CD8-positive, alpha-beta memory T cell (primary cell): Measurements from ENCODE around the gene KBTBD4. TPM values are rescaled to one million over a fixed set of nuclear protein-coding genes. Genes with fewer than 3 reads are reported as not detected.
A peak's percentile ranks its signal among the peaks of the same experiment; 100 is the strongest.

ENCODE experiments used
- CTCF ChIA-PET: fragments of 350-600 bp; sonication (Branson Sonifier 250); formaldehyde crosslinking; loops from one replicate; lab custom pipeline; 2021; ENCODE audit warnings: antibody characterized with exemption; lab: Charles Lee
- POLR2A ChIA-PET: fragments of 350-600 bp; sonication (Branson Sonifier 250); formaldehyde crosslinking; loops from one replicate; lab custom pipeline; 2021; ENCODE audit warnings: antibody characterized with exemption; lab: Charles Lee
- DNase-seq, 5 donors: peaks; one replicate each; pipeline versions ENCODE4 v3.0.0 to v3.0.0-alpha.2; 2020 to 2022; ENCODE audit warnings: mixed read lengths in 1 of 5
- H3K27ac ChIP-seq: one replicate; pipeline ENCODE4 v1.7.0; 2013; ENCODE audit warnings: low read depth, mild to moderate bottlenecking, low read length, moderate library complexity
- H3K27me3 ChIP-seq: 2 replicates; pipeline ENCODE4 v1.7.0; 2013; ENCODE audit warnings: low read length, mild to moderate bottlenecking; ENCODE audit not compliant: insufficient read depth, poor library complexity, severe bottlenecking
- H3K36me3 ChIP-seq: 2 replicates; pipeline ENCODE4 v1.7.0; 2013; ENCODE audit warnings: mild to moderate bottlenecking, low read length, moderate library complexity; ENCODE audit not compliant: insufficient read depth
- H3K4me1 ChIP-seq: 2 replicates; pipeline ENCODE4 v1.7.0; 2013; ENCODE audit warnings: mild to moderate bottlenecking, low read length, moderate library complexity; ENCODE audit not compliant: insufficient read depth
- H3K4me3 ChIP-seq: 2 replicates; pipeline ENCODE4 v1.7.0; 2013; ENCODE audit warnings: mild to moderate bottlenecking, low read length
- H3K9me3 ChIP-seq: 2 replicates; pipeline ENCODE4 v1.7.0; 2013; ENCODE audit warnings: mild to moderate bottlenecking, low read length
- H3K27ac Mint-ChIP-seq, 8 donors: one replicate each; pipeline ENCODE4 v1.8.0; 2020 to 2021; ENCODE audit warnings: mixed read lengths in 8 of 8, mild to moderate bottlenecking in 6 of 8, inconsistent platforms in 3 of 8, moderate library complexity in 3 of 8
- H3K27me3 Mint-ChIP-seq, 2 donors: one replicate each; pipeline ENCODE4 v1.8.0; 2020 to 2021; ENCODE audit warnings: mixed read lengths in 2 of 2, mild to moderate bottlenecking in 1 of 2, moderate library complexity in 1 of 2
- H3K36me3 Mint-ChIP-seq, 3 donors: one replicate each; pipeline ENCODE4 v1.8.0; 2020 to 2021; ENCODE audit warnings: mixed read lengths in 3 of 3, inconsistent platforms in 1 of 3, mild to moderate bottlenecking in 1 of 3
- H3K4me1 Mint-ChIP-seq, 3 donors: one replicate each; pipeline ENCODE4 v1.8.0; 2020 to 2021; ENCODE audit warnings: mixed read lengths in 3 of 3, inconsistent platforms in 1 of 3, mild to moderate bottlenecking in 1 of 3
- H3K4me3 Mint-ChIP-seq, 7 donors: one replicate each; pipeline ENCODE4 v1.8.0; 2020 to 2021; ENCODE audit warnings: mixed read lengths in 7 of 7, mild to moderate bottlenecking in 6 of 7, moderate library complexity in 4 of 7, inconsistent platforms in 2 of 7
- H3K9me3 Mint-ChIP-seq, 5 donors: one replicate each; pipeline ENCODE4 v1.8.0; 2020 to 2022; ENCODE audit warnings: mixed read lengths in 5 of 5, mild to moderate bottlenecking in 3 of 5, moderate library complexity in 2 of 5, inconsistent platforms in 1 of 5
- polyA plus RNA-seq: library from polyadenylated mRNA; unstranded; fragments of 300-500 nt; fragmentation: Illumina TruSeq; gene quantifications from one replicate; pipeline ENCODE4 v1.2.3, GENCODE V29; 2021
- total RNA-seq, 2 experiments: library from RNA; stranded (reverse); gene quantifications; one replicate each; pipeline ENCODE4 v1.2.3, GENCODE V29; 2021

Gene KBTBD4
- total and polyA plus RNA-seq, 3 experiments from 2014 or later: 24.8 to 46.5 (median 26.4) TPM

DNA sequence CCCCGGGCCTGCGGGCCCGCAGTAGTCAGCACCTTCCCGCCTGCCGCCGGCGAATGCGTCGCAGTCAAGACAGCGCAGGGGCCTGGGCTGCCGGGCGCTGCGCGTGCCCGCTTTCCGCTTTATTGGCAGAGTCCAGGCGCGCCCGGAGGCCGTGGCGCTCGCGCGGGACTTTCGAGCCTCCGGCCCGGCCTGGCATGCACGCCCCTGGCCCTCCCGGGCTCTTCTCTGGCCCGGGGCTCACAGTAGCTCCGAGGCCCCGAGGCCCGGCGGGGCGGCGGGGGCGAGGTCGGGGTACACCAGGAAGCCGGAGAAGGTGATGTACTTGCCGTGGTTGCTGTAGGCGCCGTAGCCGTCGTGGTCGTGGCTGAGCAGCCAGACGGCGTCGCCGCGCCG is 10.8 kb upstream of the KBTBD4 start:
- DNase-seq: no peak
- H3K36me3 Mint-ChIP-seq: peaks cover 0 to 8% (median 2%) of the 10 kb centered on the region in 3 donors
- H3K27me3 ChIP-seq: peaks cover 18% of the 10 kb centered on the region
- no peaks in the 10 kb centered on the region for H3K4me1 ChIP-seq
- no peak overlapping the region for H3K4me3 Mint-ChIP-seq
- H3K4me3 ChIP-seq: no peak overlapping the region
- no peak overlapping the region for H3K27ac ChIP-seq
- H3K9me3 ChIP-seq: no peaks in the 10 kb centered on the region
- peaks cover 0 to 14% (median 2%) of the 10 kb centered on the region in 3 donors for H3K4me1 Mint-ChIP-seq
- no peak overlapping the region for H3K27ac Mint-ChIP-seq
- no peaks in the 10 kb centered on the region for H3K9me3 Mint-ChIP-seq
- H3K27me3 Mint-ChIP-seq: peaks cover 20 to 21% of the 10 kb centered on the region in 2 donors
- ChIA-PET POLR2A (no interaction called here), CTCF (no interaction called here)
- no peaks in the 10 kb centered on the region for H3K36me3 ChIP-seq

DNA sequence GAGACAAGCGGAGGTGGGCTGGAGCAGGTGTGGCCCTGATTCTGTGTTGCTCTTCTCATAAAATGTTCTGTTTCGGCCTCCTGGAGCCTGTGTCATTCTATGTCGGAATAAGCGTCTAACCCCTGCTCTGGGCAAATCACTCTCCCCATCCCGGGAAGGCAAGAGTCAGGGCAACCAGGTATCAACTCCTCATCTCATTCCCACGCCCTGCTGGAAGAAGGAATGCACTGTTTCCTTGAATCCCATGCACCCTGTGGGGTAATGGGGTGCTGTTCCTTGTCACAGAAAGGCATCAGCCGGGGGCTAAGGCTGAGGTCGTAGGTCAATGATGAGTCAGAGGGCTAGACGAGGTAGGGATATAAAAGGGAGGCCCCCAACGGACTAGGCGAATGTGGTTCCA is 10.3 kb upstream of the KBTBD4 start:
- Histone ChIP-seq H3K36me3 (peaks cover under 1% of the 10 kb centered on the region), H3K27ac (no peak overlapping the region), H3K4me3 (no peak overlapping the region), H3K27me3 (peaks cover 14% of the 10 kb centered on the region), H3K4me1 (no peaks in the 10 kb centered on the region), H3K9me3 (no peaks in the 10 kb centered on the region)
- CTCF ChIA-PET: no interaction called here
- POLR2A ChIA-PET: no interaction called here
- H3K4me1 Mint-ChIP-seq: peaks cover 0 to 11% (median 2%) of the 10 kb centered on the region in 3 donors
- H3K36me3 Mint-ChIP-seq: peaks cover 4 to 13% (median 4%) of the 10 kb centered on the region in 3 donors
- H3K4me3 Mint-ChIP-seq: no peak overlapping the region
- no peak overlapping the region for H3K27ac Mint-ChIP-seq
- DNase-seq: no peak
- H3K27me3 Mint-ChIP-seq: peaks cover 17 to 18% of the 10 kb centered on the region in 2 donors
- H3K9me3 Mint-ChIP-seq: no peaks in the 10 kb centered on the region

DNA sequence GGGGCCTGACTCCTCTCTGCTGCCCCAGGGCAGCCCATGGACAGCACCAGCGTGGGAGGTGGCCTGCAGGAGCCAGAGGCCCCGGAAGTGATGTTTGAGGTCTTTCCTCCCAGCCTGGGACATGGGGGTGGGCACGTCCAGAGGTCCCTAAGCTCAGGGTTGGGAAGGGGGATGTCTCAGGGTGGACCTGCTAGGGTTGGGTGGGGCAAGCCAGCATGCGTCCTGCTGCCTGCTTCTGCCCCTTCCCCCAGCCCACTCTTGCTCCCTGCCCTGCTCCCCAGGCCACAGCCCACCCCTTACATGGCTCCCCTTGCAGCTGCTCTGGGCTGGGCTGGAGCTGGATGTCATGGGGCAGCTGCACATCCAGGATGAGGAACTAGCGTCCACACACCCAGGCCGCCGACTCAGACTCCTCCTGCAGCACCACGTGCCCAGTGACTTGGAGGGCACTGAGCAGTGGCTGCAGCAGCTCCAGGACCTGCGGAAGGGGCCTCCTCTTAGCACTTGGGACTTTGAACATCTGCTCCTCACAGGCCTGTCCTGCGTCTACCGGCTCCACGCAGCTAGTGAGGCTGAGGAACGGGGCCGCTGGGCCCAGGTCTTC is 9.1 kb upstream of the KBTBD4 start:
- DNase-seq: no peak
- CTCF ChIA-PET: no interaction called here
- H3K36me3 ChIP-seq: peaks cover 13% of the 10 kb centered on the region
- Mint-ChIP-seq H3K27ac (no peak overlapping the region), H3K4me1 (no peaks in the 10 kb centered on the region), H3K4me3 (no peak overlapping the region), H3K9me3 (no peaks in the 10 kb centered on the region), H3K27me3 (peaks cover 6 to 10% of the 10 kb centered on the region in 2 donors), H3K36me3 (peaks cover 11 to 26% (median 12%) of the 10 kb centered on the region in 3 donors)
- no peak overlapping the region for H3K27ac ChIP-seq
- no peak overlapping the region for H3K4me3 ChIP-seq
- no peaks in the 10 kb centered on the region for H3K9me3 ChIP-seq
- POLR2A ChIA-PET: no interaction called here
- no peaks in the 10 kb centered on the region for H3K4me1 ChIP-seq
- peaks cover 2% of the 10 kb centered on the region for H3K27me3 ChIP-seq

DNA sequence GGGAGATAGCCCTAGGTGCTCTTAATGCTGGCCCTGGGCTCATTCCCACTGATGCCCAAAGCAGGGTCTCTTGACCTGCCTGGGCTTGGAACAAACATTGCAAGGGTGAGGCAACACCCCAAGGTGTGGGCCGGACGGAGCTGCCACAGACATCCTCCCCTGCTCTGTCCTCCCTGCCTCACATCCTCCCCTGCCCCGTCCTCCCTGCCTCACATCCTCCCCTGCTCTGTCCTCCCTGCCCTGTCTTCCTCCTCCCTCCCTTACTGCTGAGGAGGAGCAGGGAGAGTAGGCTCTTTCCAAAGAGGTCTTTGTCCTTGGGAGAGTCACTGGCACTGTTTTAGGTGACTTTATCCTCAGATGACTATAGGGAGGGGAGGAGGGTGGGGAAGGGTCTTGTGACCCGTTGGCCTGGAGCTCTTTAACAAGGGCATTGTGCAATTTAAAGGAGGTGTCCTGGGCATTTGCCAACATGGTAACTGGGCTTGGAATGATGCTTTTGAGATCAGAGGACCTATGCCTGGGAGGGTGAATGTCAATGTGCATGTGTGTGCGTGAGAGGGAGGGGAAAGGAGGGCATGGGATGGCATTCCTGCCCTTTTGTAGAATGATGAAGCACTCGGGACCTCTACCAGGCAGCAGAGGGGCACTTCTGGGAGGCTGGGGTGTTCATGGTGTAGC is 8.4 kb upstream of the KBTBD4 start:
- H3K4me3 Mint-ChIP-seq: no peak overlapping the region
- peaks cover 0 to 5% of the 10 kb centered on the region in 2 donors for H3K27me3 Mint-ChIP-seq
- peak overlapping the region in 1 of 8 donors; percentile 57 for H3K27ac Mint-ChIP-seq
- H3K27me3 ChIP-seq: no peaks in the 10 kb centered on the region
- DNase-seq: no peak
- H3K27ac ChIP-seq: no peak overlapping the region
- ChIA-PET POLR2A (no interaction called here), CTCF (no interaction called here)
- H3K9me3 ChIP-seq: no peaks in the 10 kb centered on the region
- H3K4me1 Mint-ChIP-seq: peaks cover 0 to 2% (median 0%) of the 10 kb centered on the region in 3 donors
- no peaks in the 10 kb centered on the region for H3K9me3 Mint-ChIP-seq
- H3K4me1 ChIP-seq: no peaks in the 10 kb centered on the region
- peaks cover 15 to 32% (median 15%) of the 10 kb centered on the region in 3 donors for H3K36me3 Mint-ChIP-seq
- no peak overlapping the region for H3K4me3 ChIP-seq
- peaks cover 16% of the 10 kb centered on the region for H3K36me3 ChIP-seq

DNA sequence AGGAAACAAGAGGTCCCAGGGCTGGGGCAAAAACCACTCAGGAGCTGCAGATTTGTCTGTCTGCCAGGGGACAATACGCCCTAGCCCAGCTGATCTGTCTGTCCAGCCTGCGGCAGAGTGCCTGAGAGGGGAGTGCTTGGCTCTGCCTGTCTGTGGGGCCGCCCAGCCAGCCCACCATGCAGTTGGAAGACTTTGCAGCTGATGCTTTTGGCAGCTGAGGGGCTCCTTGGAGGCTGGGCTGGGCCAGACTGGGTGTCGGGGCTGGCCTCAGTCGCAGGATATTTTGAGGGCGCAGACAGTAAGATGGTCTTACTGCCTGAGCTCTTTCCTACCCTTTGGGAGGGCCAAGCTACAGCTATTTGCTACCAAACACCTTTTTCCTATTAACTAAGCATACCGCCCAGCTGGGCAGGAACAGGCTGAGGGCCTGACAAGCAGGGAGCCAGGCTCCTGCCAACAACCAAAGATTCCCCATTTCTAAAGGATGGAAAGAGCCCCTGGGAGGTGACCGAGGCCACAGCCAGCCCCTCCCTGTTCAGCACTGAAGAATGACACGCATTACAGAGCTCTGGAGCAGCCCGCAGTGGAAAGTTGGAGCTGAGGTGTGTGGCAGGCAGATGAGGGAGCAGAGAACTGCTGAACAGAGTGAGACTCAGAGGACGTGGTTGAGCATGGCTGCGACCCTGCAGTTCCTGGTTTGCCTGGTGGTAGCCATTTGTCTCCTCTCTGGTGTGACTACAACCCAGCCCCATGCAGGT is 7.5 kb upstream of the KBTBD4 start, which contains the start of gene FAM180B:
Gene FAM180B, plus strand, starts transcription at position 581 of the 758 bp plus-strand sequence. Its CDS starts 91 bp downstream, at position 672.
- Mint-ChIP-seq H3K27me3 (no peaks in the 10 kb centered on the region), H3K27ac (peak within 1 kb of the TSS in 1 of 8 donors; percentile 57), H3K4me3 (no peak within 1 kb of the TSS), H3K9me3 (no peaks in the 10 kb centered on the region), H3K4me1 (peaks cover 0 to 2% (median 0%) of the 10 kb centered on the region in 3 donors), H3K36me3 (peaks cover 15 to 41% (median 16%) of the 10 kb centered on the region in 3 donors)
- no peak within 1 kb of the TSS for H3K27ac ChIP-seq
- no peak for DNase-seq
- POLR2A ChIA-PET: no interaction called here
- CTCF ChIA-PET: interaction anchor here (0.6 kb wide), 1 partner anchor 9 kb away, joined by 3 read pairs; no protein-coding TSS in a partner anchor
- H3K36me3 ChIP-seq: peaks cover 23% of the 10 kb centered on the region
- H3K9me3 ChIP-seq: no peaks in the 10 kb centered on the region
- no peaks in the 10 kb centered on the region for H3K27me3 ChIP-seq
- H3K4me1 ChIP-seq: no peaks in the 10 kb centered on the region
- H3K4me3 ChIP-seq: no peak within 1 kb of the TSS

DNA sequence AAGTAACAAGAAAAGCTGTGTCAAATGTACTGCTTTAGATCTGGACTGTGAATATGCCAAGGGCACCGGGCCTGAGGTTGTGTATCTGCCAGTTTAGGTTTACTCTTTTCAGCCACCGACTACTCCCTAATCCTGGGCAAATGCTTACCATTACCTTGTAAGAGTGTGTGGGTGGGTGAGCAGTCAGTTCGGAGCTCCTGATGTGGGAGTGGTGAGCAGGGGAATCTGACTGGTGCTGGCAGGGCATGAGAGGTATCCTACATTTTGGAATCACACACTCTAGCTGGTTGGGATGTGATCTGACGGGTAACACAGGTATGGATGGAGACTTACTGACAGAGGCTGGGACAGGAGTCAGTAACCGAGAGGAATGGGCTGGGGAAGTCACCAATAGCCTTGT is 5.1 kb upstream of the KBTBD4 start:
- Mint-ChIP-seq H3K4me1 (peaks cover 11 to 21% (median 14%) of the 10 kb centered on the region in 3 donors), H3K4me3 (peak overlapping the region in 1 of 7 donors; percentile 76), H3K27ac (peak overlapping the region in 1 of 8 donors; percentile 50), H3K36me3 (peaks cover 15 to 56% (median 16%) of the 10 kb centered on the region in 3 donors), H3K27me3 (peaks cover 0 to under 1% of the 10 kb centered on the region in 2 donors), H3K9me3 (no peaks in the 10 kb centered on the region)
- no peaks in the 10 kb centered on the region for H3K9me3 ChIP-seq
- DNase-seq: no peak
- H3K4me1 ChIP-seq: peaks cover 15% of the 10 kb centered on the region
- H3K27me3 ChIP-seq: no peaks in the 10 kb centered on the region
- H3K36me3 ChIP-seq: peaks cover 26% of the 10 kb centered on the region
- ChIA-PET CTCF (interaction anchor here (1.3 kb wide), 1 partner anchor 72 kb away, joined by 3 read pairs; no protein-coding TSS in a partner anchor), POLR2A (interaction anchor here (0.5 kb wide), 1 partner anchor 57 kb away, joined by 3 read pairs; no protein-coding TSS in a partner anchor)
- no peak overlapping the region for H3K4me3 ChIP-seq
- no peak overlapping the region for H3K27ac ChIP-seq

DNA sequence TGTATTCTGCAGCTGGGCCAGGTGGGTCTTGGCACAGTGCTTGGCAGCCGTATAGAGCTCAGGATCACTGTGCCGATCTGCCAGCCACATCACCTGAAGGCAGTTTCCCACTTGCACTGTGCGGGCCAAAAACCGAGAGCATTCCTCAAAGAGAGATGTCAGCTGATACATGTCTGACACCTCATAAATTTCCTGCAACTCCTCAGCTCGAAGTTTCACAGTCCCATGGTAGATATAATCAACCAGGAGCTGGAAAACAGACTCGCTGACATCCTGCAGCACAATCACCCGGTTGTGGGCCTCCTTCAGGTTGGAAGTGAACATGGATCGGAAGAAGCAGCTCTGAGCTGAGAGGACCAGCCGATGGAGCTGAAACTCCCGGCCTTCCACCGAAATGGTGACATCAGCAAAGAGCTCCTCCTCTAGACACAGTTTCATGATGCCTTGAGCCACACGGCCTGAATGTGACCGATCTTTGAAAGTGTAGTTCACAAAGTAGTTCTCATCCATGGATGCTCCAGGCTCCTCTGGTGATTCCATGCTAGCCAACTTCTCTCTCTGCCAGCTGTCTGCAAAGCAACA is 1.2 kb downstream of the KBTBD4 start:
- no peaks in the 10 kb centered on the region for H3K9me3 ChIP-seq
- Mint-ChIP-seq H3K4me3 (peak overlapping the region; percentile 96 to 100 (median 99)), H3K4me1 (peaks cover 30 to 58% (median 40%) of the 10 kb centered on the region in 3 donors), H3K27ac (peak overlapping the region in 7 of 8 donors; percentile 75 to 100 (median 98)), H3K36me3 (peaks cover 3 to 71% (median 9%) of the 10 kb centered on the region in 3 donors), H3K27me3 (peaks cover 0 to 3% of the 10 kb centered on the region in 2 donors), H3K9me3 (no peaks in the 10 kb centered on the region)
- H3K4me3 ChIP-seq: peak overlapping the region; percentile 89
- peaks cover 34% of the 10 kb centered on the region for H3K4me1 ChIP-seq
- CTCF ChIA-PET: interaction anchor here (0.9 to 2.9 kb wide), 6 partner anchors 8 to 272 kb away, joined by 3 to 10 read pairs (median 3); no protein-coding TSS in a partner anchor
- H3K27ac ChIP-seq: no peak overlapping the region
- H3K27me3 ChIP-seq: no peaks in the 10 kb centered on the region
- H3K36me3 ChIP-seq: peaks cover 33% of the 10 kb centered on the region
- DNase-seq: no peak
- POLR2A ChIA-PET: interaction anchor here (0.5 to 3.3 kb wide), 2 partner anchors 12 to 19 kb away, joined by 3 to 19 read pairs; partner anchors contain the start of gene PTPMT1
